ENCODE measurements around the gene ABCF3. TPM values are rescaled to one million over a fixed set of nuclear protein-coding genes. Genes with fewer than 3 reads are reported as not detected.
"Not testable (repeated sequence)": the region's sequence is repeated elsewhere in the genome, so short reads cannot be mapped to it uniquely, and the experiment has no call there.

Gene ABCF3
- 30.3 TPM for polyA plus RNA-seq (2012; ENCODE audit: missing spikeins)

- no peak for DNase-seq (ENCODE audit: insufficient read length)
- TF ChIP-seq TAF1 (IDR thresholded peaks at IDR 0.05; ENCODE audit: borderline replicate concordance, low read depth, low read length) (peak; percentile 70), POLR2A (IDR thresholded peaks at IDR 0.05; ENCODE audit: low read depth, low read length) (peak; percentile 78), POLR2AphosphoS5 (IDR thresholded peaks at IDR 0.05; ENCODE audit: low read depth, low read length) (peak; percentile 65; the same call in 1 of the 2 replicates)
- FAIRE-seq = no peak
Measured at GRCh38 chr3:184186184-184186901, at the start of gene ABCF3. ABCF3 (plus strand) TSS chr3:184186199; CDS start chr3:184186208, 9 bp downstream.

GRCh38 chr3:184140436-184140835 lies 45.6 kb upstream of the ABCF3 start:
- TF ChIP-seq POLR2A (IDR thresholded peaks at IDR 0.05; ENCODE audit: low read depth, low read length) (no peak), TAF1 (IDR thresholded peaks at IDR 0.05; ENCODE audit: borderline replicate concordance, low read depth, low read length) (no peak), POLR2AphosphoS5 (IDR thresholded peaks at IDR 0.05; ENCODE audit: low read depth, low read length) (no peak)
- DNase-seq (ENCODE audit: insufficient read length) = no peak
- FAIRE-seq = no peak

GRCh38 chr3:184142199-184142598 lies 43.8 kb upstream of the ABCF3 start:
- no peak for TF ChIP-seq POLR2AphosphoS5 (IDR thresholded peaks at IDR 0.05; ENCODE audit: low read depth, low read length)
- no peak for TF ChIP-seq POLR2A (IDR thresholded peaks at IDR 0.05; ENCODE audit: low read depth, low read length)
- no peak for TF ChIP-seq TAF1 (IDR thresholded peaks at IDR 0.05; ENCODE audit: borderline replicate concordance, low read depth, low read length)
- DNase-seq (ENCODE audit: insufficient read length) = no peak
- FAIRE-seq = no peak

- no peak for TF ChIP-seq TAF1 (IDR thresholded peaks at IDR 0.05; ENCODE audit: borderline replicate concordance, low read depth, low read length)
- no peak for TF ChIP-seq POLR2A (IDR thresholded peaks at IDR 0.05; ENCODE audit: low read depth, low read length)
- no peak for TF ChIP-seq POLR2AphosphoS5 (IDR thresholded peaks at IDR 0.05; ENCODE audit: low read depth, low read length)
- FAIRE-seq = peak; percentile 93
- DNase-seq (ENCODE audit: insufficient read length) = no peak
Measured at GRCh38 chr3:184143327-184143726, 42.7 kb upstream of the ABCF3 start.

- FAIRE-seq (no peak), DNase-seq (ENCODE audit: insufficient read length) (no peak)
- no peak for TF ChIP-seq POLR2A (IDR thresholded peaks at IDR 0.05; ENCODE audit: low read depth, low read length)
- no peak for TF ChIP-seq POLR2AphosphoS5 (IDR thresholded peaks at IDR 0.05; ENCODE audit: low read depth, low read length)
- no peak for TF ChIP-seq TAF1 (IDR thresholded peaks at IDR 0.05; ENCODE audit: borderline replicate concordance, low read depth, low read length)
Measured at GRCh38 chr3:184144505-184144904, 41.5 kb upstream of the ABCF3 start.

GRCh38 chr3:184145111-184145524 lies 40.9 kb upstream of the ABCF3 start:
- FAIRE-seq (peak; percentile 65), DNase-seq (ENCODE audit: insufficient read length) (no peak)
- no peak for TF ChIP-seq POLR2A (IDR thresholded peaks at IDR 0.05; ENCODE audit: low read depth, low read length)
- TF ChIP-seq TAF1 (IDR thresholded peaks at IDR 0.05; ENCODE audit: borderline replicate concordance, low read depth, low read length) = no peak
- TF ChIP-seq POLR2AphosphoS5 (IDR thresholded peaks at IDR 0.05; ENCODE audit: low read depth, low read length) = no peak

GRCh38 chr3:184145751-184146270 lies 40.2 kb upstream of the ABCF3 start:
- TF ChIP-seq POLR2A (IDR thresholded peaks at IDR 0.05; ENCODE audit: low read depth, low read length) = no peak
- TF ChIP-seq TAF1 (IDR thresholded peaks at IDR 0.05; ENCODE audit: borderline replicate concordance, low read depth, low read length) = no peak
- no peak for TF ChIP-seq POLR2AphosphoS5 (IDR thresholded peaks at IDR 0.05; ENCODE audit: low read depth, low read length)
- FAIRE-seq (no peak), DNase-seq (ENCODE audit: insufficient read length) (no peak)

GRCh38 chr3:184148076-184148475 lies 37.9 kb upstream of the ABCF3 start:
- FAIRE-seq (no peak), DNase-seq (ENCODE audit: insufficient read length) (no peak)
- TF ChIP-seq POLR2AphosphoS5 (IDR thresholded peaks at IDR 0.05; ENCODE audit: low read depth, low read length) (no peak), POLR2A (IDR thresholded peaks at IDR 0.05; ENCODE audit: low read depth, low read length) (no peak), TAF1 (IDR thresholded peaks at IDR 0.05; ENCODE audit: borderline replicate concordance, low read depth, low read length) (no peak)

- TF ChIP-seq POLR2A (IDR thresholded peaks at IDR 0.05; ENCODE audit: low read depth, low read length) (no peak), TAF1 (IDR thresholded peaks at IDR 0.05; ENCODE audit: borderline replicate concordance, low read depth, low read length) (no peak), POLR2AphosphoS5 (IDR thresholded peaks at IDR 0.05; ENCODE audit: low read depth, low read length) (no peak)
- FAIRE-seq = no peak
- DNase-seq (ENCODE audit: insufficient read length) = no peak
Measured at GRCh38 chr3:184149123-184149522, 36.9 kb upstream of the ABCF3 start.

- FAIRE-seq; DNase-seq (ENCODE audit: insufficient read length): not testable (repeated sequence)
Measured at GRCh38 chr3:184149770-184150169, 36.2 kb upstream of the ABCF3 start.

GRCh38 chr3:184154885-184155643 lies 30.9 kb upstream of the ABCF3 start, which contains the start of gene DVL3:
DVL3 (plus strand) TSS chr3:184155377; CDS start chr3:184155636, 259 bp downstream.
- no peak for FAIRE-seq
- TF ChIP-seq POLR2AphosphoS5 (IDR thresholded peaks at IDR 0.05; ENCODE audit: low read depth, low read length) (no peak), POLR2A (IDR thresholded peaks at IDR 0.05; ENCODE audit: low read depth, low read length) (no peak; the same call in 1 of the 2 replicates), TAF1 (IDR thresholded peaks at IDR 0.05; ENCODE audit: borderline replicate concordance, low read depth, low read length) (peak; percentile 17; the same call in 1 of the 2 replicates)
- peak; percentile 88 for DNase-seq (ENCODE audit: insufficient read length)
